Measurements from ENCODE around the gene COL5A1.
A peak's percentile ranks its signal among the peaks of the same experiment; 100 is the strongest.

The COL5A1 gene

GRCh38 chr9:134852906-134853654, 211.5 kb downstream of the COL5A1 start:
- Histone ChIP-seq H3K4me1 (ENCODE audit: low read length) (peaks cover 40% of the 10 kb centered on the region), H3K9ac (ENCODE audit: low read length) (no peak overlapping the region), H3K79me2 (ENCODE audit: low read length) (no peaks in the 10 kb centered on the region), H4K20me1 (ENCODE audit: insufficient read depth, low read length) (no peaks in the 10 kb centered on the region), H3K27me3 (ENCODE audit: low read depth, low read length) (no peaks in the 10 kb centered on the region), H3K27ac (ENCODE audit: low read length) (no peak overlapping the region), H3K9me3 (ENCODE audit: insufficient read depth, low read length) (peaks cover 3% of the 10 kb centered on the region; the same call in 1 of the 2 replicates), H3K4me3 (ENCODE audit: low read length) (no peak overlapping the region), H2AFZ (ENCODE audit: low read depth, low read length) (no peak overlapping the region; the same call in 1 of the 2 replicates), H3K4me2 (ENCODE audit: low read length) (peak overlapping the region; percentile 39), H3K36me3 (replicated peaks; ENCODE audit: low read depth, low read length) (peaks cover 5% of the 10 kb centered on the region)
- no peak for TF ChIP-seq EZH2phosphoT487 (IDR thresholded peaks at IDR 0.05; ENCODE audit: low read depth)
- TF ChIP-seq, protein P1, sequence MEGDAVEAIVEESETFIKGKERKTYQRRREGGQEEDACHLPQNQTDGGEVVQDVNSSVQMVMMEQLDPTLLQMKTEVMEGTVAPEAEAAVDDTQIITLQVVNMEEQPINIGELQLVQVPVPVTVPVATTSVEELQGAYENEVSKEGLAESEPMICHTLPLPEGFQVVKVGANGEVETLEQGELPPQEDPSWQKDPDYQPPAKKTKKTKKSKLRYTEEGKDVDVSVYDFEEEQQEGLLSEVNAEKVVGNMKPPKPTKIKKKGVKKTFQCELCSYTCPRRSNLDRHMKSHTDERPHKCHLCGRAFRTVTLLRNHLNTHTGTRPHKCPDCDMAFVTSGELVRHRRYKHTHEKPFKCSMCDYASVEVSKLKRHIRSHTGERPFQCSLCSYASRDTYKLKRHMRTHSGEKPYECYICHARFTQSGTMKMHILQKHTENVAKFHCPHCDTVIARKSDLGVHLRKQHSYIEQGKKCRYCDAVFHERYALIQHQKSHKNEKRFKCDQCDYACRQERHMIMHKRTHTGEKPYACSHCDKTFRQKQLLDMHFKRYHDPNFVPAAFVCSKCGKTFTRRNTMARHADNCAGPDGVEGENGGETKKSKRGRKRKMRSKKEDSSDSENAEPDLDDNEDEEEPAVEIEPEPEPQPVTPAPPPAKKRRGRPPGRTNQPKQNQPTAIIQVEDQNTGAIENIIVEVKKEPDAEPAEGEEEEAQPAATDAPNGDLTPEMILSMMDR (IDR thresholded peaks at IDR 0.05; ENCODE audit: low read depth, low read length): no peak

GRCh38 chr9:134853893-134854292, 212.3 kb downstream of the COL5A1 start:
- Histone ChIP-seq H3K36me3 (replicated peaks; ENCODE audit: low read depth, low read length) (peaks cover 5% of the 10 kb centered on the region), H4K20me1 (ENCODE audit: insufficient read depth, low read length) (no peaks in the 10 kb centered on the region), H3K4me1 (ENCODE audit: low read length) (peaks cover 47% of the 10 kb centered on the region), H3K4me3 (ENCODE audit: low read length) (no peak overlapping the region), H3K9me3 (ENCODE audit: insufficient read depth, low read length) (peaks cover 3% of the 10 kb centered on the region; the same call in 1 of the 2 replicates), H2AFZ (ENCODE audit: low read depth, low read length) (no peak overlapping the region), H3K27me3 (ENCODE audit: low read depth, low read length) (no peaks in the 10 kb centered on the region), H3K79me2 (ENCODE audit: low read length) (no peaks in the 10 kb centered on the region), H3K27ac (ENCODE audit: low read length) (no peak overlapping the region), H3K9ac (ENCODE audit: low read length) (no peak overlapping the region), H3K4me2 (ENCODE audit: low read length) (peak overlapping the region; percentile 39)
- TF ChIP-seq, protein P1 (IDR thresholded peaks at IDR 0.05; ENCODE audit: low read depth, low read length): no peak
- TF ChIP-seq EZH2phosphoT487 (IDR thresholded peaks at IDR 0.05; ENCODE audit: low read depth): no peak

DNA sequence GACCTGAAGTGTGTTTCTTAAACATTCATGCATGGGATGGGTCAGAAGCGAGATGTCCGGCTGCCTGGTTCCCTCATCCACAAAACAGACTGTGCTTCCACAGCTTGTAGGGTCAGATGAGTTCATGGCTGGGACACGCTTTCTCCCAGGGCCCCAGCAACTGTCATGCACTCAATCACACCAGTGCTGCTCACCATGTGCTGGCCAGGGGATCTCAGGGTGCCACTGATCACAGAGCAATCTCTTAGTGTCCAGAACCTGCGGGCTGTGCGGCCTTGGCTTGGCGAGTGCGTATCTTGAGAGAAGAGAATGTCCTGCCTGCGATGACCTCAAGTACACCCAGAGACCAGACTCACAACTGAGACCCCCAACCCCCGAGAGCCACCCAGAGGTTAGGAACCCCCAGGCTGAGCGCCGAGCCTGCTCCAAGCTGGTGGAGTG, 213.0 kb downstream of the COL5A1 start:
- H3K9ac ChIP-seq (ENCODE audit: low read length): no peak overlapping the region

More for the DNA sequence above, 213.0 kb downstream of the COL5A1 start:
- Histone ChIP-seq H3K79me2 (ENCODE audit: low read length) (no peaks in the 10 kb centered on the region), H3K4me3 (ENCODE audit: low read length) (no peak overlapping the region), H2AFZ (ENCODE audit: low read depth, low read length) (no peak overlapping the region), H3K27ac (ENCODE audit: low read length) (no peak overlapping the region), H3K27me3 (ENCODE audit: low read depth, low read length) (no peaks in the 10 kb centered on the region), H3K36me3 (replicated peaks; ENCODE audit: low read depth, low read length) (peaks cover 5% of the 10 kb centered on the region), H4K20me1 (ENCODE audit: insufficient read depth, low read length) (no peaks in the 10 kb centered on the region), H3K4me1 (ENCODE audit: low read length) (peaks cover 54% of the 10 kb centered on the region), H3K4me2 (ENCODE audit: low read length) (no peak overlapping the region), H3K9me3 (ENCODE audit: insufficient read depth, low read length) (peaks cover 3% of the 10 kb centered on the region; the same call in 1 of the 2 replicates)
- TF ChIP-seq, protein P1 (IDR thresholded peaks at IDR 0.05; ENCODE audit: low read depth, low read length): no peak
- TF ChIP-seq EZH2phosphoT487 (IDR thresholded peaks at IDR 0.05; ENCODE audit: low read depth): no peak
